ENCODE measurements around the gene ENO1. TPM values are rescaled to one million over a fixed set of nuclear protein-coding genes. Genes with fewer than 3 reads are reported as not detected.

ENO1 gene
- total RNA-seq, 1 donor from 2014 or later: 444 TPM

DNA sequence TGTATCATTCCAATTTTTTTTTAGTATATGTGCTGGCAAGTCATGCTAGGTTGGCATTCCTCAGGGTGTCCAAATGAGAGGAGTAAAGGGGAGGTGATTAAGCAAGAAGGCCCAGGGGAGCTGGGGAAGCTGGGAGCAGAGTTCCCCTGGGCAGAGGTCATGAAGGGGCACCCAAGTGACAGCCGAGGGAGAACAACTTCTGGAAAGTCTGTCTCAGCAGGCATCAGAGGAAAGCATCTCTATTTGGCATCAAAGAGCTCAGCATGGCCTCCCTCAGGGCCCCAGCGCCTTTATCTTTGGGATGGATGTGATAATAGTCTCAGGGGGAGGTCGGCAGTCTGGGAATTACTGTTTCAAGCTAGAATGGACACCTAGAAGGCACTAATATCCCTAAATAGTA is 5.0 kb upstream of the ENO1 start:
- Mint-ChIP-seq H3K4me1 (ENCODE audit: low read depth) (peaks cover 22% of the 10 kb centered on the region), H3K4me3 (ENCODE audit: low read depth) (no peak overlapping the region), H3K36me3 (ENCODE audit: insufficient read depth) (no peaks in the 10 kb centered on the region), H3K9me3 (ENCODE audit: low read depth) (no peaks in the 10 kb centered on the region), H3K27me3 (no peaks in the 10 kb centered on the region), H3K27ac (peak overlapping the region; percentile 29)
- TF ChIP-seq, protein P1, sequence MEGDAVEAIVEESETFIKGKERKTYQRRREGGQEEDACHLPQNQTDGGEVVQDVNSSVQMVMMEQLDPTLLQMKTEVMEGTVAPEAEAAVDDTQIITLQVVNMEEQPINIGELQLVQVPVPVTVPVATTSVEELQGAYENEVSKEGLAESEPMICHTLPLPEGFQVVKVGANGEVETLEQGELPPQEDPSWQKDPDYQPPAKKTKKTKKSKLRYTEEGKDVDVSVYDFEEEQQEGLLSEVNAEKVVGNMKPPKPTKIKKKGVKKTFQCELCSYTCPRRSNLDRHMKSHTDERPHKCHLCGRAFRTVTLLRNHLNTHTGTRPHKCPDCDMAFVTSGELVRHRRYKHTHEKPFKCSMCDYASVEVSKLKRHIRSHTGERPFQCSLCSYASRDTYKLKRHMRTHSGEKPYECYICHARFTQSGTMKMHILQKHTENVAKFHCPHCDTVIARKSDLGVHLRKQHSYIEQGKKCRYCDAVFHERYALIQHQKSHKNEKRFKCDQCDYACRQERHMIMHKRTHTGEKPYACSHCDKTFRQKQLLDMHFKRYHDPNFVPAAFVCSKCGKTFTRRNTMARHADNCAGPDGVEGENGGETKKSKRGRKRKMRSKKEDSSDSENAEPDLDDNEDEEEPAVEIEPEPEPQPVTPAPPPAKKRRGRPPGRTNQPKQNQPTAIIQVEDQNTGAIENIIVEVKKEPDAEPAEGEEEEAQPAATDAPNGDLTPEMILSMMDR (IDR thresholded peaks at IDR 0.05; ENCODE audit: unreplicated experiment): no peak
- no peak for DNase-seq (ENCODE audit: low spot score, unreplicated experiment)

DNA sequence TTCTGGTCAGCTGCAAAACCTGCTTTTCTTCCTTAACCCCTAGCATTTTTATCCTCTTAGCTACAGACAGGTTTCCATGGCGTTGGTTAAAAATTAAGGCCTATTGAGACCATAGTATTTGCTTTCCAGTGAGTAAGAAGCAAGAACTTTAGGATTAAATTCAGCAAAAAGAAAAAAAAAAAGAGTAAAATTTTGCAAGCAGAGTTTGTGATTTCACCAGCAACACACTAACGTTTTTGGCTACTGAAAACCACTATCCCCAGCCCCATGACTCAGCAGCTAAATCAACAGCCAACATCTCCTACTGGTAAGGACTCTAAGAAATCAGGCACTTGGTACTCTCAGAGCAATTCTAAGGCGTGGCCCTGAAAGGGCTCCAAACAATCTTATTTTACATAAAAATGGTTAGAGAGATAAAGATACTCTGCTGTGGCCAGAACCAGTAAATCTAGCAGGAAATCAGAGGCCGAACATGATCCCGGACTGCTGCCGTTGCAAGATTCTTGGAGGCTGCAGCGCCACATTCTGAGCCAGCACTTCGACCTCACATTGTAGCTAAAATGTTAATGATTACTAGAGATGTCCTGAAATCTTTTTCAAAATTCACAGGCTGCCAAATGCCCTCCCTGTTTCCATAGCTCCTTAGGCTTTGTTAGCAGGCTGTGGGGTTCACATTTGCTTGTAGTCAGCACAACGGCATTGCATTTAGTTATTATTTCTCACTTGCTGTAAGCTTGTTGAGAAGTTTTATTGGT is 1.6 kb upstream of the ENO1 start:
- Mint-ChIP-seq H3K4me1 (ENCODE audit: low read depth) (peaks cover 28% of the 10 kb centered on the region), H3K27me3 (no peaks in the 10 kb centered on the region), H3K9me3 (ENCODE audit: low read depth) (no peaks in the 10 kb centered on the region), H3K27ac (peak overlapping the region; percentile 93), H3K36me3 (ENCODE audit: insufficient read depth) (peaks cover 7% of the 10 kb centered on the region), H3K4me3 (ENCODE audit: low read depth) (peak overlapping the region; percentile 77)
- TF ChIP-seq, protein P1 (IDR thresholded peaks at IDR 0.05; ENCODE audit: unreplicated experiment): no peak
- DNase-seq (ENCODE audit: low spot score, unreplicated experiment): no peak

DNA sequence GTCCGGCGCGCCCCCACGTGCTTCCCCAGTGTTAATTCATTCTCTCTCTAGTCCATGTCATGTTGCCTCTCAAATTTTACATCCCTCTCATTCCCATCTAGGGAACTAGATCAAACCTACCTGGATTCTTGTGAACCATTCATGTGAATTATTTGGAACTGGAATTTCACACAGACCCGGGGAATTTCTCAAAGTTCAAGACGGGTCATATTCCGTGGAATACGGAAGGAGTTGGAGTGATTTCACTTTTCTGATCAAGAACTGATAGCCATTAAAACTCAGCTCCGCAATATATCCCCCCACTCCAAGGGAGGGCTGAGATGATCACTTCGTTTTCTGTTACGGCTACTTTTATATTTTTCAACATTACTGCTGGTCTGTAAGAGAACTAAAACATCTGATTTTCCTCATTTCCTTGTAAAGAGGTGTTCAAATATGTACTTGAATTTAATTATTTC is 1.0 kb upstream of the ENO1 start:
- TF ChIP-seq, protein P1 (IDR thresholded peaks at IDR 0.05; ENCODE audit: unreplicated experiment): no peak
- H3K4me3 Mint-ChIP-seq (ENCODE audit: low read depth): peak overlapping the region; percentile 77
- peaks cover 9% of the 10 kb centered on the region for H3K36me3 Mint-ChIP-seq (ENCODE audit: insufficient read depth)
- DNase-seq (ENCODE audit: low spot score, unreplicated experiment): no peak
- peaks cover 29% of the 10 kb centered on the region for H3K4me1 Mint-ChIP-seq (ENCODE audit: low read depth)
- no peaks in the 10 kb centered on the region for H3K9me3 Mint-ChIP-seq (ENCODE audit: low read depth)
- no peaks in the 10 kb centered on the region for H3K27me3 Mint-ChIP-seq
- H3K27ac Mint-ChIP-seq: peak overlapping the region; percentile 93

DNA sequence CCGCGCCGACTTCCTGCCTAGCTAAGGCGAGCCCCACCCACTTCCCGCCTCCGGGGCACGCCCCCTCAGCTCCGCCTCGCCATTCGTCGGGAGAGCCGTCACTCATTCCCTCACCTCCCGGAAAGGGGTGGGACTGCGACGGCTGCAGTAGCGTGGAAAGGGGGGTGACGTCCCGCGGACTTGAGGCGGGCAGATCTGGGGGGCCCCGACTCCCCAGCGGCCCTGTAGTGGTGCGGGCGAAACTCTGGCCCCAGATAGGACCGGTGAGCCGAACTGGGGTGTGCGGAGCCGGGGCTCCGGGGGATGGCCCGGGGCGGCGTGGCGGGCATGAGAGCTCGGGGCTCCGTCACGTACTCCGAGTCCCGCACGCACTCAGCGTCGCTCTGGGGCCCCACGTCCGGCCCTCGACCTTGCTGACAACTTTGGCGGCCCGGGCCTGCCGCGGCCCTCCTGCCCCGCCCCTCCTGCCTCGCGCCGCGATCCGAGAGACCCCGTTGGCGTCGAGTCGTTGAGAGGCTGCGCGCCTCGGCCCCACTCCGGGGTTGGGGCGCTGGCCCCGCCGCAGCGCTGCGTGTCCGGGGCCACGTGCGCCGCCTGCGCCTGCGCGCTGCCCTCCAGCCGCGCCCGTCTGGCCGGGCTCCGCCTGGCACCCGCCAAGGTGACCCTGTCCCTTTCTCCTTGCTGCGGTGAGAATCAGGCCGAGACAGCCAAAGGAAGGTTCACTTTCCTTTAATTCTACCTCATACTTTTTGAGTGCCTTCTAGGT is 395 bp upstream of the ENO1 start:
- no peaks in the 10 kb centered on the region for H3K9me3 Mint-ChIP-seq (ENCODE audit: low read depth)
- peaks cover 29% of the 10 kb centered on the region for H3K4me1 Mint-ChIP-seq (ENCODE audit: low read depth)
- peak; percentile 97 for DNase-seq (ENCODE audit: low spot score, unreplicated experiment)
- H3K27ac Mint-ChIP-seq: peak overlapping the region; percentile 97
- peaks cover 9% of the 10 kb centered on the region for H3K36me3 Mint-ChIP-seq (ENCODE audit: insufficient read depth)
- no peaks in the 10 kb centered on the region for H3K27me3 Mint-ChIP-seq
- TF ChIP-seq, protein P1 (IDR thresholded peaks at IDR 0.05; ENCODE audit: unreplicated experiment): peak; percentile 23
- peak overlapping the region; percentile 90 for H3K4me3 Mint-ChIP-seq (ENCODE audit: low read depth)

DNA sequence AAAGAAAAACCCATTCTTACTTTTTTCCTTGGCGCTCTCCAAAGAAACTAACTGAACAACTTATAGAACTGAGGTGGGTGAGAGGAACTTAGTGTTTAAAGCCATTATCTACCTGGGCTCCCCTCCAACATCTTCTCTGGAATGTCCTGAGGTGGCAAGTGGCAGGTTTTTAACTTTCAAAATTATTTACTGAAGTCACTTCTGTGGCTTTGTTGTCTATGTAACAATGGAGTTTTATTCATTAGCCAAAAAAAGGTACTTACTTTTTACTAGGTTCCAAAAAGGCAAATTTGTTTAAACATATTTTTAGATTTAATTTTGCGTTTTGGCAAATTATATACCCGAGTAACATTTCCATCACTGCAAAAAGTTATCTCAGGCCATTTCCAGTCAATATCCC is 2.4 kb downstream of the ENO1 start:
- DNase-seq (ENCODE audit: low spot score, unreplicated experiment): no peak
- no peaks in the 10 kb centered on the region for H3K27me3 Mint-ChIP-seq
- peak overlapping the region; percentile 90 for H3K4me3 Mint-ChIP-seq (ENCODE audit: low read depth)
- no peaks in the 10 kb centered on the region for H3K9me3 Mint-ChIP-seq (ENCODE audit: low read depth)
- TF ChIP-seq, protein P1 (IDR thresholded peaks at IDR 0.05; ENCODE audit: unreplicated experiment): no peak
- peaks cover 18% of the 10 kb centered on the region for H3K36me3 Mint-ChIP-seq (ENCODE audit: insufficient read depth)
- H3K27ac Mint-ChIP-seq: peak overlapping the region; percentile 87
- peaks cover 28% of the 10 kb centered on the region for H3K4me1 Mint-ChIP-seq (ENCODE audit: low read depth)
